HG02943 (cell line): ENCODE measurements around the gene SH3RF3.
A peak's percentile ranks its signal among the peaks of the same experiment; 100 is the strongest.

Experiments
- ATAC-seq: cut with Tn5 transposase; IDR thresholded peaks from one replicate; pipeline ENCODE4 v1.9.1; 2021; ENCODE audit warnings: mild to moderate bottlenecking, low read depth, moderate library complexity; ENCODE audit not compliant: unreplicated experiment

Gene SH3RF3

GRCh38 chr2:109498906-109499305 lies 369.9 kb downstream of the SH3RF3 start:
- no peak for ATAC-seq

GRCh38 chr2:109499566-109499965 lies 370.6 kb downstream of the SH3RF3 start:
- no peak for ATAC-seq

- ATAC-seq, result no peak
Measured at GRCh38 chr2:109500910-109501309, 371.9 kb downstream of the SH3RF3 start.

GRCh38 chr2:109501461-109501860 lies 372.5 kb downstream of the SH3RF3 start:
- no peak for ATAC-seq

GRCh38 chr2:109503191-109503590 lies 374.2 kb downstream of the SH3RF3 start:
- ATAC-seq, result no peak

- no peak for ATAC-seq
Measured at GRCh38 chr2:109507217-109507616, 378.2 kb downstream of the SH3RF3 start.

GRCh38 chr2:109507828-109508227 lies 378.8 kb downstream of the SH3RF3 start:
- ATAC-seq, result no peak

- ATAC-seq, result no peak
Measured at GRCh38 chr2:109508556-109508955, 379.6 kb downstream of the SH3RF3 start.

- no peak for ATAC-seq
Measured at GRCh38 chr2:109510136-109511028, 381.4 kb downstream of the SH3RF3 start.

GRCh38 chr2:109511168-109511567 lies 382.2 kb downstream of the SH3RF3 start:
- ATAC-seq, result no peak

GRCh38 chr2:109512076-109512475 lies 383.1 kb downstream of the SH3RF3 start:
- no peak for ATAC-seq

- ATAC-seq, result no peak
Measured at GRCh38 chr2:109513230-109513629, 384.2 kb downstream of the SH3RF3 start.

GRCh38 chr2:109513749-109514588 lies 385.0 kb downstream of the SH3RF3 start:
- peak; percentile 52 for ATAC-seq

- ATAC-seq, result no peak
Measured at GRCh38 chr2:109514857-109515256, 385.9 kb downstream of the SH3RF3 start.

- no peak for ATAC-seq
Measured at GRCh38 chr2:109516445-109517117, 387.6 kb downstream of the SH3RF3 start.

GRCh38 chr2:109517118-109517889 lies 388.3 kb downstream of the SH3RF3 start:
- no peak for ATAC-seq

GRCh38 chr2:109519513-109519912 lies 390.5 kb downstream of the SH3RF3 start:
- no peak for ATAC-seq

- ATAC-seq, result no peak
Measured at GRCh38 chr2:109521233-109522062, 392.4 kb downstream of the SH3RF3 start.

- ATAC-seq, result no peak
Measured at GRCh38 chr2:109522063-109522374, 393.0 kb downstream of the SH3RF3 start.
